ENCODE results near the gene CSTA. TPM values are rescaled to one million over a fixed set of nuclear protein-coding genes. Genes with fewer than 3 reads are reported as not detected.

CSTA gene
- total and polyA plus RNA-seq, 2 of the 13 experiments (the other 11 are each of a cell fraction or from before 2014, with no cell fraction given): 3.9 to 11.0 TPM

DNA sequence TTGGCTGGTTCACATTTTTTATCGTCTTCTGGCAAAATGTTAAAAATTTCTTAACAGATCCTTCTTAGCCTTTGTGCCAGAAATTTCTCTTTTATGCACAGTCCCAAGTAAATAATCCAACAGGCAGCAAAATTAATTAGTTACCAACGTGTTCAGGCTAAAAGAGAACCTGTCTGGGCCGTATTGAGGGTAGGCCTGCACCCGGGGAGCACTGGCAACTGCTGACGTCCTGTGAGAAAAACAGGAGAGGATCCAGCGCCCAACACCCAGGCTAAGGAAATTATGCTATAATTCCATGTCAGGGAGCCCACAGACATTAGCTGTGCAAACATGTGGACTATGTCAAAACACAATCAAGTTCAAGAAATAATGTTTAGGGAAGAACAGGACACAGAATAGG lies 30.7 kb upstream of the CSTA start:
- TF ChIP-seq WIZ (CRISPR knock-in tag; IDR thresholded peaks at IDR 0.05) (no peak), MAZ (IDR thresholded peaks at IDR 0.05; ENCODE audit: borderline replicate concordance, low read depth, low read length) (no peak), MAZ (CRISPR knock-in tag; IDR thresholded peaks at IDR 0.05; ENCODE audit: low read depth) (no peak), ZNF230 (CRISPR knock-in tag; IDR thresholded peaks at IDR 0.05) (no peak), YEATS2 (CRISPR knock-in tag; IDR thresholded peaks at IDR 0.05; ENCODE audit: borderline replicate concordance) (no peak)
- TF ChIP-seq, protein P1, sequence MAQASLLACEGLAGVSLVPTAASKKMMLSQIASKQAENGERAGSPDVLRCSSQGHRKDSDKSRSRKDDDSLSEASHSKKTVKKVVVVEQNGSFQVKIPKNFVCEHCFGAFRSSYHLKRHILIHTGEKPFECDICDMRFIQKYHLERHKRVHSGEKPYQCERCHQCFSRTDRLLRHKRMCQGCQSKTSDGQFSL (CRISPR knock-in tag; IDR thresholded peaks at IDR 0.05): no peak
- TF ChIP-seq, protein P2, sequence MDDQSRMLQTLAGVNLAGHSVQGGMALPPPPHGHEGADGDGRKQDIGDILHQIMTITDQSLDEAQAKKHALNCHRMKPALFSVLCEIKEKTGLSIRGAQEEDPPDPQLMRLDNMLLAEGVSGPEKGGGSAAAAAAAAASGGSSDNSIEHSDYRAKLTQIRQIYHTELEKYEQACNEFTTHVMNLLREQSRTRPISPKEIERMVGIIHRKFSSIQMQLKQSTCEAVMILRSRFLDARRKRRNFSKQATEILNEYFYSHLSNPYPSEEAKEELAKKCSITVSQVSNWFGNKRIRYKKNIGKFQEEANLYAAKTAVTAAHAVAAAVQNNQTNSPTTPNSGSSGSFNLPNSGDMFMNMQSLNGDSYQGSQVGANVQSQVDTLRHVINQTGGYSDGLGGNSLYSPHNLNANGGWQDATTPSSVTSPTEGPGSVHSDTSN (CRISPR knock-in tag; IDR thresholded peaks at IDR 0.05; ENCODE audit: borderline replicate concordance): no peak
- ChIA-PET CTCF (ENCODE audit: low intra/inter-chr PET ratio, low total read pairs) (no interaction called here), POLR2A (no interaction called here)
- DNase-seq (ENCODE audit: low spot score): no peak
- Histone ChIP-seq H3K9ac (ENCODE audit: insufficient read depth, low read depth, low read length) (no peak overlapping the region), H3K36me3 (replicated peaks in 1 of 2; ENCODE audit: control insufficient read depth in 1 of 2, insufficient read depth in 2 of 2, low read length in 2 of 2) (no peaks in the 10 kb centered on the region), H3K4me3 (replicated peaks in 1 of 3; ENCODE audit: insufficient read depth in 1 of 3, low read depth in 2 of 3, low read length in 3 of 3) (no peak overlapping the region), H4K20me1 (ENCODE audit: insufficient read depth, low read length) (no peaks in the 10 kb centered on the region), H3K4me1 (ENCODE audit: insufficient read depth, low read length) (no peaks in the 10 kb centered on the region), H3K79me2 (ENCODE audit: insufficient read depth, low read length) (no peaks in the 10 kb centered on the region), H3K4me2 (ENCODE audit: low read depth, low read length) (no peak overlapping the region), H3K27me3 (ENCODE audit: control insufficient read depth in 1 of 2, insufficient read depth in 2 of 2, low read length in 2 of 2) (no peaks in the 10 kb centered on the region; a peak in 1 of 5 replicates), H3K27ac (ENCODE audit: extremely low read length, insufficient read depth, low read length) (no peak overlapping the region), H2AFZ (ENCODE audit: low read length) (no peak overlapping the region), H3K9me3 (ENCODE audit: low read length) (no peaks in the 10 kb centered on the region)
- in situ Hi-C loops (cut with HindIII; ENCODE audit: extremely low pct_ligation_motif_present, low pct_unique_long_range_greater_than_20kb) (no loop called here), intact Hi-C loops (cut with micrococcal nuclease; ENCODE audit: unreplicated experiment) (no loop called here)
- BruUV-seq (replicated peaks): no TSS peak
- ATAC-seq: no peak
- whole genome bisulfite sequencing (ENCODE audit: low lambda C conversion rate): under 1% methylated on average over 6 of the region's 6 CpGs
- no peak for FAIRE-seq

All from HepG2 (cell line).